Cortex of kidney (tissue), 1 donor: ENCODE data around the gene ANKRD33.

Source experiments
- DNase-seq: peaks from one replicate; lab custom pipeline; 2025; lab: John Stamatoyannopoulos, UW

The ANKRD33 gene, protein sequence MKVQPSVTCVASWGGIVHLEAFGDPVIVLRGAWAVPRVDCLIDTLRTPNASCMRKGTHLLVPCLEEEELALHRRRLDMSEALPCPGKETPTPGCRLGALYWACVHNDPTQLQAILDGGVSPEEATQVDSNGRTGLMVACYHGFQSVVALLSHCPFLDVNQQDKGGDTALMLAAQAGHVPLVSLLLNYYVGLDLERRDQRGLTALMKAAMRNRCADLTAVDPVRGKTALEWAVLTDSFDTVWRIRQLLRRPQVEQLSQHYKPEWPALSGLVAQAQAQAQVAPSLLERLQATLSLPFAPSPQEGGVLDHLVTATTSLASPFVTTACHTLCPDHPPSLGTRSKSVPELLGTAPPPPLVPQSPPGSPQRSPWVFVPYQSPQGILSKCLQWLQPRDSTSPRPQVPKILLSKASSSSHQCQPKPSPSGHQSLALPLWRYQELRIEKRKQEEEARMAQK

GRCh38 chr12:51887476-51888315 is at the start of gene ANKRD33:
ANKRD33 (plus strand) TSS chr12:51888103; CDS start chr12:51888187, 84 bp downstream.
- DNase-seq, result no peak

DNA sequence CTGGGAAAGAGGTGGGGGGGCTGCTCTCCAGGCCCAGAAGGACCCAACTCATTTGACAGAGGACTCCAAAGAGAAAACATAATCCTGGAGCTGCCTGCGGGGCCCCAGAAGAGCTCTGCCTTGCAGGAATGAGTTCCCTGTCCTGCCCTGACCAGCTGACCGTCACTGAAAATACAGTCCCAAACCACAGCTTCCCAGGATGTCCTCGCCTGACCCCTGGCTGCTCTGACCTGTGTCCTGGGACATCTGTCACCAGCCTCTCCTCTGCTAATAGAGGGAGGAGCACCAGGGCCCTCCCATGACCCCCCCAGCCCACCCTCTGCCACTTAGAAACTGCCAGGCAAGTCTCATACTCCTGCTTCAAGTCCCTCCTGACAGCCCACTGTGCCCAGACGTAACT is 49.1 kb upstream of the ANKRD33 start:
- DNase-seq, result no peak

GRCh38 chr12:51839310-51839947 is 48.5 kb upstream of the ANKRD33 start:
- DNase-seq, result no peak

DNA sequence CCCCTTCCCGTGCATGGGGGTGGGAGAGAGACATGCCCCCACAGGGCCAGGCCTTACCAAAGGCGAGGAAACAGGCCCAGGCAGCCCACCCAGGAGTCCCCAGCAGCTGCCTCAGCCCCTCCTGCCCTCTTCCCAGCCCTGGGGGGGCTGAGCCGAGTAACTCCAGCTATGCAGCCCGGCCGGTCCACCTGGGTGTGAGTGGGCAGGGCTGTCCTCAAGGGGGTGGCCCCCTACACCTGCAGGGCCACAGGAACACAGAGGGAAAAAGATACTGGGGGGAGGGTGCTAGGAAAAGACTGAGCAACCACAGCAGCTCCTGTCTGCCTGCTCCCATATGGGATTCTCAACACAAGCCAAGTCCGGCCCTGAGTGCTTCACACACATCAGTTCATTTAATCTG is 46.9 kb upstream of the ANKRD33 start:
- no peak for DNase-seq

DNA sequence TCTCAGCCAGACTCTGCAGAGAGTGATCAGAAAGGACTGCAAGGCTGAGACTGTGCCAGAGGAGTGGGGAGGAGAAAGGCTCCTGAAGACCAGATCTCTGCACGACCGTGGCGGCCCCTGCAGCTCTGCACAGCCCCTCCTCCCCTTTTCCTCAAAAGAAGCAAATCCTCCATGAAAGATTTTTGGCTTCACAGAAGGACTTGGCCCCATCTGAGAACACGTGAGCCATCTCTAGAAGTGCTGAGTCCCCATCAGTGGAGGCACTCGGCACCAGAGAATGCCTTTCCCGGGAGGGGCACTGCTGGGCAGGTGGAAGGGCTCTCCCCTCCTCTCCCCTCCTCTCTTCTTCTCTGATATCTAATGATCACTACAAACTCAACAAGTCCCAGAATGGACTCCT is 46.2 kb upstream of the ANKRD33 start:
- DNase-seq, result no peak

DNA sequence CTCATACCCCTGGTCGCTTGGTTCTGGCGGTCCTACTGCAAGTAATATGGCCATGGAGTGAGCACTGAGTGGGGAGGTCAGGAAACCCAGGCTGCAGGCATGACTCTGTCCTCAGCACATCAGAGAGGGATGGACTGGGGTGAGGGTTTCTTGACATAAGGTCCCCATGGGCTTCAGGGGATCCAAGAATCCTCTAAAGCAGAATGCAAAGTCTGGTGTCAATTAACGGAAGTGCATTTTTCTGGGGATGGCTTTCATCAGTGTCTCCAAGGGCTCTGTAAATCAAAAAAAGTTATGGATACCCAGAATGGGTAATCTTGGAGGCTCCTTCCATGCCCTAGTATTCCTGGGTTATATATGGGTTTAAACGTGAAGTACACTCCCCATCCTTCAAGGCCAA is 43.0 kb upstream of the ANKRD33 start:
- no peak for DNase-seq

DNA sequence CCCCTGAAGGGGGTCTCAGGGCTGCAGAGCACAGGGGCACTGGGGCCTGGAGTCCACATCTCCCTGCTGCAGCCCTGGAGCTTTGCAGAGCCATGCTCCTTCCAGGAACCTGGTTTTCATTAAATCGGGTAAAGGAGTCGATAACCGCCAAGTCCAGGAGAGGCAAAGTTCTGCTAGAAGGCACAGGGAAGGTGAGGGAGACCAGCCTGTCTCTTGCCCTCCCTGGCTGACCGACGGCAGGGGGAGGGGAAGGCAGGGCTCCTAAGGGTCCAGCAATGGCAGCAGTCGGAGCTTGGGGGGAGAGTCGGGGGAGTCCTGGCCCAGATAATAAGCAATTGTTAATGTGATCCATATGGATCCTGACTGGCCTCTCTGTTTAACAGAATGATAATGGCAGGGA is 42.4 kb upstream of the ANKRD33 start:
- no peak for DNase-seq

GRCh38 chr12:51846271-51846691 is 41.6 kb upstream of the ANKRD33 start:
- DNase-seq, result no peak

DNA sequence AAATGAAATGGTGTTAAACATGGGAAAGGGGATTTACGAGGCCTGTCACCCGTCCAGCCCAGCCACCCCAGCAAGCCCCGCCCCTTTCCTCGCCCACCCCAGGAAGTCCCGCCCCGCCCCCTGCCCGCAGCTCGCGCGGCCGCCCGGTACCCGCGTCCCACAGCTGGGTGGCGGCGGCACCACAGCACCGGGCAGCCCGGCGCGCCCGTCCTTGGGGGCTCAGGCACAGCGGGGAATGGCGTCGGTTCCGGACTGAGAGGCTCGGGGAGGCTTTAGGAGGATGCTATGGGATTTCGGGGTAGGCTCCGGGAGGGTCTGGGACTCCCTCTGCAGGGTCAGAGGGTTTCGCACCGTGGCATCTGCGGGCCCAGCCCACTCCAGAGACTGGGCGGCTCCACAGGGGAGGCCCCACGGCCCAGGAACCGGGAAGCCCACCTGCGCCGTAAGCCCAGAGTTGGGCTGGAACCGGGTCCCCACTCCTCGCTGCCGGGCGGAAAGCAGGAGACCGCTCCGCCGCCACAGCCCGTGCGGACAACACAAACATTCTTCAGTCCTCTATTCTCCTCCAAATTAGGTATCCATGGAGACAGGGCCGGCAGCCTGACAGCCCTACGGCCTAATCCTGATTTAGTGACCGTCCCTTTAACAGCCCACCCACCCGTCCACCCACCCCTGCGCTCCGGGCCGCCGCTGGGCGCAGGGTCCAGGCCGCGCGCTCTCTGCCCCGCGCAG is 40.8 kb upstream of the ANKRD33 start:
- no peak for DNase-seq

- no peak for DNase-seq
Observed at GRCh38 chr12:51847643-51848325, 40.1 kb upstream of the ANKRD33 start.

- DNase-seq, result no peak
Observed at GRCh38 chr12:51848326-51848727, 39.6 kb upstream of the ANKRD33 start, which contains the start of gene FIGNL2. FIGNL2 (minus strand) TSS chr12:51848718; CDS start chr12:51822413, 26,305 bp downstream.

DNA sequence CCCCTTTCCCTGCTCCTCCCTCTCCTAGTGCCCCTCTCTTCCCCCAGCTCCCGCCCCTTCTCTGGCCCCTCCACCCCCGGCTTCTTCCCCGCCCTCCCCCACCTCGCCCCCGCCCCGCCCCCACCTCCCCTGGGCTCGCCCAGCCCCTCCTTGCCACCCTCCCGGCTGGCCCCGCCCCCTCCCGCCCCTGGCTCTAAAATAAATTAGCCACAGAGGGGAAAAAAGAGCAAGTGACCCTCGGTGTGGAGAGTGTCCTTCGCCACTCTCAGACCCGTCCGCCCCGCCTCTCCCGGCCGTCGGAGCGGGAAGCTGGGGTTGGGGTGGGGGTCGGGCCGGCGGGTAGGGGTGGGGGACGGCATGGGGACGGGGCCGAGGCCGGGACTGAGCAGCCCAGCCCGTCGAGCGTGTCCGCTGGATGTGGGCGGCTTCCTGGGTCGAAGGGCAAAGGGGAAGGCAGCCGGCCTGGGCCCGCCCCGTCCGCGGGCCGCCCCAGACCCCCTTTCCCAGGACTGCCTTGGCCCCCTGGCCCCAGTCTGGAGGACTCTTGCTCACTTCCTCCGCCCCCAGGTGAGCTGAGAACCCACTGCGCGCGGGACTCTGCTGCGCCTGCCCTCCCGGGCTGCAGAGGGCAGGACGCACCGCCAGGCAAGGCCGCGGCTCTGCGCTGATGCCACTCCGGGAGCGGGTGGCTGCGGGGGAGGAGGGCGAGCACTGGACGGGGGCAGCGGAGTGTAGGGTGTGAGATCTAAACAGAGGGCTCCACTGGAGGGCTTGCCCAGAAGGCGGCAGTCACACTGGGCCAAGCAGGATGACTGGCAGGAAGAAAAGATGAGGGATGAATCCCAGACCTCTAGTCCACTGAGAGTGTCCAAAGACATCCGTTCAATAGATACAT is 38.8 kb upstream of the ANKRD33 start:
- DNase-seq, result no peak

- DNase-seq, result no peak
Observed at GRCh38 chr12:51850081-51850964, 37.6 kb upstream of the ANKRD33 start.

GRCh38 chr12:51850965-51851299 is 37.0 kb upstream of the ANKRD33 start:
- DNase-seq, result no peak

DNA sequence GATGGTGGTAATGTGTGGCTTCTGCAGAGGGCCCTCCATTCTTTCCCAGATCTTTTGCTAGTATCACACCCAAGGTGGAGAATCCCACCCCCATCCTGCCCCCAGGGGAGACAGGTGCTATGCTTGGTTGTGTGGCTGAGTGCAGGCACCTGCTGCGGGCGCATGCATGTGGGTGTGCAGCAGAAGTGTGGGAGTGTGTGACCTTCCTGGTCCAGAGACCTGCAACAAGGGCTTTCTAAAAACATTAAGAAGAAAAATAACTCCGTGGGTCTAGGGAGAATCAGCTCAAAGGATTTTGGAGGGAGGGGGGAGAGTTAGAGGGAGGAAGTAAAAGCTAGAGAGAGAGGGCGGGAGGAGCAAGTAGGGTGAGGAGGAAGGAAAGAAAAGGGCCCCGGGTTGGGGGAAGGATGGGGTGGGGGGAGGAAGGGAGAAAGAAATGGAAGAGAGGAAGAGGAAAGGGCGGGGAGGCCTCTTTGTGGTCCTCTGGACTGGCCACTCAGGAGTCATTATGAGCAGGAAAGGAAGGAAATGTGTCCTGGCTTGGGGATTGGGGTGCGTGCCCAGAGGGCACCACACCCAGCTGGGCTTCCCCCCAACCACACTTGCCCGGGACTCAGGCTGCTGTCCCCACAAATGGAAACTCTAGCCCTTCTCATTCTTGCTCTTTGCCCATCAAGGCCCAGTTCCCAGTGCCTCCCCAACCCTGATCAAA is 36.3 kb upstream of the ANKRD33 start:
- DNase-seq, result no peak

DNA sequence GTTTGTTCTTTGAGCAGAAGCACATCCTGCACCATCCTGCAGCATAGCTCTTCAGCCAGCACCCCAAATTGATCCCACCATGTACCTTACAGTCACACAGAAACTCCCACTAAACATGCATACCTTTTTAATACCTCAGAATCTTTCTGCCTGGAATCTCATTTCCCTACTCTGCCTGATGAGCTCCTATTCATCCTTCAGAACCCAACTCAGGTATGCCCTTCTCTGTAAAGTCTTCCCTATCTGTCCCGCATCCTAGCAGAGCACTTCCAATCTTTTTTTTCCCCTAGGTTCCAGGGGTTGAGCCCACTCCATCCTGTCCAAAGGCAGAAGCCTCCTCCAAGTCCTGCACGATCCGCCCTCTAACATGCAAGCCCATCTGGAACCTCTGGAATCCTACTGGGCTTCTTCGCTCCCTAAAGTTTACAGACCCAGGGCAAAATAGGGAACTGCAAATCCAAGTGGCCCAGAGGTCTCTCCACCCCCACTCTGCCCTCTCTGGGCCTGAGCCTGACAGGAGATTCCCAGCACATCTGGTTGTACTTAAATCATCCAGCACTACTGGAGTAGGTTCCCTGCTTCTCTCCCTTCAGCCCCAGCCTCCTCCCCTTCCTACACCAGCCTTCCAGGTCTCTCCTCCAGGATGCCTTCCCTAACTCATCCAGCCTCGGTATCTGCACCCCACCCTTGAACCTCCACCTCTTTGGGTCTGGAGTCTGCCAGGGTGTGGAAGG is 35.3 kb upstream of the ANKRD33 start:
- no peak for DNase-seq

GRCh38 chr12:51855586-51856428 is 32.1 kb upstream of the ANKRD33 start:
- no peak for DNase-seq
